HG02571 (cell line): Measurements from ENCODE around the gene CDCP1.

ENCODE experiments used
- ATAC-seq: cut with Tn5 transposase; IDR thresholded peaks from one replicate; pipeline ENCODE4 v1.9.1; 2021; ENCODE audit warnings: mild to moderate bottlenecking, moderate library complexity; ENCODE audit not compliant: unreplicated experiment

The CDCP1 gene, protein sequence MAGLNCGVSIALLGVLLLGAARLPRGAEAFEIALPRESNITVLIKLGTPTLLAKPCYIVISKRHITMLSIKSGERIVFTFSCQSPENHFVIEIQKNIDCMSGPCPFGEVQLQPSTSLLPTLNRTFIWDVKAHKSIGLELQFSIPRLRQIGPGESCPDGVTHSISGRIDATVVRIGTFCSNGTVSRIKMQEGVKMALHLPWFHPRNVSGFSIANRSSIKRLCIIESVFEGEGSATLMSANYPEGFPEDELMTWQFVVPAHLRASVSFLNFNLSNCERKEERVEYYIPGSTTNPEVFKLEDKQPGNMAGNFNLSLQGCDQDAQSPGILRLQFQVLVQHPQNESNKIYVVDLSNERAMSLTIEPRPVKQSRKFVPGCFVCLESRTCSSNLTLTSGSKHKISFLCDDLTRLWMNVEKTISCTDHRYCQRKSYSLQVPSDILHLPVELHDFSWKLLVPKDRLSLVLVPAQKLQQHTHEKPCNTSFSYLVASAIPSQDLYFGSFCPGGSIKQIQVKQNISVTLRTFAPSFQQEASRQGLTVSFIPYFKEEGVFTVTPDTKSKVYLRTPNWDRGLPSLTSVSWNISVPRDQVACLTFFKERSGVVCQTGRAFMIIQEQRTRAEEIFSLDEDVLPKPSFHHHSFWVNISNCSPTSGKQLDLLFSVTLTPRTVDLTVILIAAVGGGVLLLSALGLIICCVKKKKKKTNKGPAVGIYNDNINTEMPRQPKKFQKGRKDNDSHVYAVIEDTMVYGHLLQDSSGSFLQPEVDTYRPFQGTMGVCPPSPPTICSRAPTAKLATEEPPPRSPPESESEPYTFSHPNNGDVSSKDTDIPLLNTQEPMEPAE

DNA sequence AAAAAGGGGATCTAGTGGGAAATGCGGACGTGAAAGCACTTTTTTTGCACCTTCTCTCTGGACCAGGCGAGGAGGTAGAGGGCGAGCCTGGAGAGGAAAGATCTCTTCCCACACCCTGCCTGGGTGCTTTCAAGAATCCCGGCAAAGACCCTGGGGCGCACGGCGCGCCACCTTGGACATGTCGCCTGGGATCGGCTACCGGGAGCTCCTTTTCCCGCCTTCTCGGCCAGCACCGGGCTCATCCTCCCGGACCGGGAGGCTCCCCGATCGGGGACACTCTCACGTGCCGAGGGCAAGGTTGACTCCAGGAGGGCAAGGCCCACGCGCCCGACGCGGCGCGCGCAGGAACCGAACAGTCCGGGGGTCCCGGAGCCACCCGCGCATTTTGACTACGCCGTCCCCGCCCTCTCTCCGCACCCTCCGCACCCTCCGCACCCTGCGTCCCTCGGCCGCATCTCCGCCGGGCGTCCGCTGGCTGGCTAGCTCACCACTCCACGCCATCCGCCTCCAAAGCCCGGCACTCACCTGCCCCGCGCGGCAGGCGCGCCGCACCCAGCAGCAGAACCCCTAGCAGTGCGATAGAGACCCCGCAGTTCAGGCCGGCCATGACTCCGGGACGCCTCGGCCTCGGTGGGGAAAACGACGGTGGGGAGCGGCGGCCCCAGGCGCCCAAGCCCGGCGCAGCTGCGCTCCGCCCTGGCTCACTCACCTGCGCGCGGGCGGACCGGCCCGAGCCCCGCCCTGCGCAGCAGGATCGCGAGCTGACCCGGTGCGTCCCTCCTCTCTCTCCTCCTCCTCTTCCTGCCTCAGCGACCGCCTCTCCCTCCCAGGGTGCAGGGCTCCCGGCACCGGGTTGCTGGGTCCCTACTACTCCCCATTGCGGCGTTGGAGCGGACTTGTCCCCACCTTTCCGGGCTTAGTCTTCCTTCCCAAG lies at the start of gene CDCP1:
Gene CDCP1 (minus strand): TSS at position 698 of the 934 bp plus-strand sequence. CDS start 91 bp downstream, at position 607.
- ATAC-seq: no peak

DNA sequence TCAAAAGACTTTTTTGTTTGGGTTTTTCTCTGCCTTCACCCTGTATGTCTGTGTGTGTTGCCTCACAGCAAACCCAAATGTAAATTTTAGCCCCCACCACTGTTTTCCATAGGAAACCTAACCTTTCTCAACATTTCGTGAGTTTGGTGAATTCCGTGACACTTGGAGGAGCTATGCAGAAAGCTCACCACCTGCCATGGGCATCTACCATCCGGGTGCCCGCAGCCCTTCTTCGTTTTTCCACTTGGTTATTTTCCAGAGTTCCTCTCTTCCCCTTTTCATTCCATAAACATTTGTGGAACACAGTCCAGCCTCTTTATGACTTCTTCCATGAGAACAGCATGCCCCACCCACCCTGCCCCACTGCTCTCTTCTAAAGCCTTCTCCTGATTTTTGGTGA lies 48.6 kb upstream of the CDCP1 start:
- no peak for ATAC-seq

DNA sequence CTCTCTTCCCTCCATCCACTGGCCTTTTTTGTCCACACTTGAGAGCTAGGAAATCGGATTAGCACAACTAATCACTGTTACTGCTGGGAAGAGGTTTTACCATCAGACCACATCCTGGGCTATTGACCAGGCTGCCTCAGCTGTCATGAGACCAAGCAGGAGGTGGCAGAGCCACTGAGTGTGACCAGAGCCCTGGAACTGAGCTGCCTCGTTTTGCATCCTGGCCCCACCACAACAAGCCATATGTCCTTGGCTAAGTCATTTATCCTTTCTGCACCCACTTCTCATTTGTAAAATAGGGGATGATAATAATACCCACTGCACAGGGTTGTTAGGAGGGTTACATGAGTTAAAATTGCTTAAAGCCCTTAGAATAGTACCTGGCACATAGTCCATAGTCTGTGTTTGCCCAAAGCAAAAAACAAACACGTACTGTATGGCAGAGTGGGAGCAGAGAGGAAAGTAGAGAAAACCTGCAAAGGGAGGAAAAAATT lies 45.8 kb upstream of the CDCP1 start:
- ATAC-seq: no peak

DNA sequence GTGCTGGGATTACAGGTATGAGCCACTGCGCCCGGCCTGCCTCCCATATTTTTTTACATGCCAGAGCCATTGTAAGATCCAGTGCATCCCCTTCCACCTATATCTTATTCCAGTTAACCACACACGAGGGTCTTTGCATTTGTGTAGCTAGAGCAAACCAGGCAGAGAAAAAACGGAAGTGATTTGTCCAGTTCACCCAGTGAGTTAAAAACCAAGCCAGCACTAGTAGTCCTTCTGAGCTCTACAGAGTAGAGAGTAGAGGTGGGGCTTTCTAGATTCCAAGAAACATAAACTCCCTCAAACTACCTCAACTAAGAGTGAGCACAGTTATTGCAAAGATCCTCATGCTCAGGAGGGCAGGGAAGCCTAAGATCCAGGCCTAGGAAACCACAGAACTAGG lies 45.2 kb upstream of the CDCP1 start:
- no peak for ATAC-seq

DNA sequence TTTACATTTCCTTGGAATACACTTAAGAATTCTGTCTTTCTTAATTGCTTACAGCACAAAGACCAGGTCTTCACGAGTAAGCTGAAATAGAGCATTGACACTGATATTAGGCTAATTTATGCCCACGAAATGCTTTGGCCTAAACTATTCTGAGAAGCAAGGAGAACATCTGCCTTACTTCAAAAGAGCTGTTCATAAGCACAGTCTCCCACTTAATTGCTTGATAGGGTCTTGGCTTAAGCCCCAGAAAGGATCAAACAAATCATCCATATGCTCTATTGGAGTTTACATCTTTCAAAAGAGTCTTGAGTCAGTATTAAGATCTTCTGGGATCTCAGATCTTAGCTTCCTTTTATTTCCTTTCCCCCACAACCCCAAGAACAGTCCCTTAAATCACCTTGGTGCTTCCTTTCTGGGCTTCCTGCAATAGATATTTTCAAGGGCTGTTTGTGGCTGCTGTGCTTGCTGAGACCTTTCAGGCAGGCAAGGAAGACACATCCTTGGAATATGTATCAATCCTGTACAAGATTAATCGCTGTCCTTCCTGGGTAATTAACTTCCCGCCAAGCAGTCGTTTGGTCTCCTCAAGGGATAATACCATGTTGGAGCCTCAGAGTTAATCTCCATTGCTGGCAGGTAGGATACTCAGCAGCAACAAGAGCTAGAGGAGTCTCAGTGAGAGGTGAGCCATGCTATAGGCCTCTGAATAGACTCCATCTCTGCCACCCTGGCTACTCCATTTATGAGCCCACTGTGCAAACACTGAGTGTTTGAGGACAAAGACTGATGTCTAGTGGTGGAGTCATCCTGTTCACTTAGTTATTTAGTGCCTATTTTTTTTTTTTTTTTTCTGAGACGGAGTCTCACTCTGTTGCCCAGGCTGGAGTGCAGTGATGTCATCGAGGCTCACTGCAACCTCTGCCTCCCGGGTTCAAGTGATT lies 42.8 kb upstream of the CDCP1 start:
- no peak for ATAC-seq

DNA sequence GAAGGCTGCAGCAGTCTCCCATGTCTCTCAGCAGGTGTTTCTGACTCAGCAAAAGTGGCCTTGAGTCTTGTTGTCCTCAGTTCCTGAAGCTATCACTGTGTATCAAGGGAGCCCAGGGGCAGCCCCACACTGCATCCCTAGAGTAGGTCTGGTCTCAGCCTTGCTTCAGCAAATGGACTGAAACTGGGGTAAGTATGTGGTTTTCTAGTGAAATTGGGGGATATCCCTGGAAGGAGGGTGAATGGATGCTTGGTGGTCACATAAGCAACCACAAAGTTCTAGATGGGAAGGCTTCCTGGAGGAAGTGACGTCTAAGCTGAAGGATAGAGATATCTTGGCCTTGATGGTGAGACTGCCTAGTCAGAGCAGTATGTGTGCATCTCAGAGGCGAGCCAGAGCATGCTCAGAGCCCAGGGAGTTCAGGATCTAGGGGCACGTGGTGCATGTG lies 41.5 kb upstream of the CDCP1 start:
- ATAC-seq: no peak

DNA sequence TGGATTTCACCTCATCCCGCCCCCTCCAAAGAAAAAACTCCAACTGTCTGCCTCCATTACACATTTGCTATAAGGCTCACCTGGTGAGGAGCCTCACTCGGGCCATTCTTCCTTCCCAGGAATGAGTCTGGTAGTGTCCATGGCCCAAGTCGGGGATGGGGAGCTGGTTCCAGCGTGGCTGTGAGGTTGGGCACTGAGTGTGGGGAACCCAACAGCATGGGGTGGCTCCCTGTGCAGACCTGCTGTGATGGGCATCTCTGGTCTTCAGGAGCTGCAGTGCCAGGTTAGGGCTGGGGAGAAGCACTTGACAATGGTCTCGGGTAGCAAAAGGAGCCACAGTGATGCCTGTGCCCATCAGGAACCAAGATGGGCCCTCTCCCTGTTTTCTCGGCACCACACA lies 40.7 kb upstream of the CDCP1 start:
- ATAC-seq: no peak

DNA sequence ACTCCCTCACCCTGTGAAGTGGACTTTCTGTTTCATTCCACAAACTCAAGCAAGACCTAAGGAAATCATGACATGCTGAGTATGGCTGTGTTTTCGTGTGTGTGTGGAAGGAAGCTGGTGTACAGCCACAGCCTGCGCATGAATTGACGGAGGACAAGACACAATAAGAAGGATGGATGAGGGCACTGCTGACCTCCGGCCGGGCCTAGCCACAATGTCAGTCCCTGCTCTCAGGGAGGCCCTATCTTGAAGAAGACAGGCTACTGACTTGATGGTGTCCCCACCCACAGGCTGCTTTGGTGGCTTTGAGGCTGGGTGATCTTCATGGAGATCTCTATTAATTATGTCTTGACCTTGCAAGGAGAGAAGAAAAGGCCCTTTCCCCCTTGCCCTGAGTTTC lies 39.3 kb upstream of the CDCP1 start:
- ATAC-seq: no peak

DNA sequence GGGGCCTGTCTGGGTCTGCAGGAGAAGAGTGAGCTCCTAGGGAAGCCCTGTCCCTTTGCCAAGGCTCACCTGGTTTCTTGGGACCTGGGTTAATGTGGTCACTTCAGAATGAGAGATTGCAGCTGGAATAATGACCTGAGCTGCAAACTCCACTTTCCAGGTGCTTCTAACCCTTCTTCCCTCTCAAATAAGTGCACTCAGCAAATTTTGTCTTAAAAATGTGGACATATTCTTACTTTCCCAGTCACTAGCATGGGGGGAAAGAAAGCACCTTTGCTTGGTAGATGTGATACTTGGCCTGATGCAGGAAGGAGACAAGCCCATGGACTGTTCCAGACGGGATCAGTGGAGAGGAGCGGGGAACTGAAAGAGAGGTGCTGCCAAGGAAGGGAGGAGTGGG lies 38.9 kb upstream of the CDCP1 start:
- ATAC-seq: no peak

DNA sequence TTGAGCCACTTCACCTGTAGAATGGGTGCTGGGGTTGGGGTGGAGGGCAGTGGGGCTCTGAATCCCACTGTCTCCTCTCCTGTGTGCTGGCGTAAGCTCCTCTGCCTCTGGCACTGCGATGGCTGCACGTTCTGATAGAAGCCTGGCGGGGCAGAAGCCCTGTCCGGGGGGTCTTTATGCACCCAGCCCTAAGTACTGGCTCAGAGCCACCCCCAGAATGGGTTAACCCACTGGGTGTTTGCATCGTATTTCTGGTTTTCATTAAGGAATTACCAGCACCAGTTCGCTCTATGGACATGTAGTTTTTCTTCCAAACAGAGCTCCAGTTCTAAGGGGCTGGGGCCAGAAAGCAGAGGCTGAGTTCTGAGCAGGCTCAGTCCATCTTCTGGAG lies 37.7 kb upstream of the CDCP1 start:
- no peak for ATAC-seq

DNA sequence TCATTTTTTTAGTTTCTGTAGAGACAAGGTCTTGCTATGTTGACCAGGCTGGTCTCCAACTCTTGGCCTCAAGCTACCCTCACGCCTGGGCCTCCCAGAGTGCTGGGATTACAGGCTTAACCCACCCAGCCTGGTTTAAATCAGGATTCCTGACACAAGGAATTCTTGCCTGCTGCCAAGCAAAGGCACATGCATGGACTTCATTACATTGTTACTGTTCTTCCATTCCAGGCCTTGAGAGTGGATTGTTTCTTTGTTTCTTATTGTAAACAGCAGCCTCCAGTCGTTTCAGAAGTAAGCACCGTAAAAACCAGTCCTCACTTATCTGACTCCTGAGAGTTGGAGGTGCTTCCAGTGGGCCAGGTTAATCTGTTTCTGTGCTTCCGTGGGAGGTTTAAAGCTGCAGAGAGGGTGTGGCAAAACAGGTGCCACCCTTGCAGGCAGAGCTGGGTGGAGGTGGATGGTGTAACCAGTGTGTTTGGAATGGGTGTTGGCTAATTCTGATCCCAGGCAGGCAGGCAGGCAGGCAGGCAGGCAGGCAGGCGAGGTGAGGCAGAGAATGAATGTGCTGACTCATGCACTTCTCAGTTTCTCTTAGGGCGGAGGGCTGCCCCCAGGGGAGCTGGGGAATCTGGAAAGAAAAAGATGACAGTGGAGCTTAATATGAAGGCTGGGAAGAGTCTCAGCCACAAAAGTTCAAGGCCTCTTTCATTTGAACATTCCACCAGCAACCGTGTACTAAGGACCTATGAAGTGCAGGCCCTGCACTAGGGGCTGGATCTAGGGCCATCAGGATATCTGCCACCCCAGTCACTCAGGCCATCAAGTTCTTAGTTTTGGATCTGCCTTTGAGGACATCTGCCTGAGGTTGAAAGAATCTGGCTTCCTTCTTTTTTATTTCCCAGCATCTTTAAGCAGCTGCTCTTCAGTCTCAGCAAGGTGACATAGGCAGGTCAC lies 37.0 kb upstream of the CDCP1 start:
- ATAC-seq: no peak

DNA sequence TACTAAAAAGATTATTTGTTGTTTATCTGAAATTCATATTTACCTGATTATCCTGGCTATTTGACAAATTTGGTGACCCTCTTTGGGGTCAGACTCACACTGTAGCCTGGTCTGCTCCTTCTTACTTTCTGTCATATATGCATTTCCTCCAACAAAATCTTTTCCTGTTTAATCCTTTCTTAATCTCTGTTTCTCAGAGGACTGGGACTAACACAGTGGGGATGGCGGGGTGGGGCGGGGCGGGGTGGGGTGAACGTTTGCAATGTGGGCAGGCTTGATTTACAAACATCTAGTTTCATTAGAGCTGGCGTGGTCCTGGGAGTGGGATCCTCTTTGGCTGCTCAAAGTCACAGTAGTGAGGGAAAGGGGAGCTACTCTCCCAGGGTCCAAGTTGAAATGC lies 35.3 kb upstream of the CDCP1 start:
- ATAC-seq: no peak

DNA sequence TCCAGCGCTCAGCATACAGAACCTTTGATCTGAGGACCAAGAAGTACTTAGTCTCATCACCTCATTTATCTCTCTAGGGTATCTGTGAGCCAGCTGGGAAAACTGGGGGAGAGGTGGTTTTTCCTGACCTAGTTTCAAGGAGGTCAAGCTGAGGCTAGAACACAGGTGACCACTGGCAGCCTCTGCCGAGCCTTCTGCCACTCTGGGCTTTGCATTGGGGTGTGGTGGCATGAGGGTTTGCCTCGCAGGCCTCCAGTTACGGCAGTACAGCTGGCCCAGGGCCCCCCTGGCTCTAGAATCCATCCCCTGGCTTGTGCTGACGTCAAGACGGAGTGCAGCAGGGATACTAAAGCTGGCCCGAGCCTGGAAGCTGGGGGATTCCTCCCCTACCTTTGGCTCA lies 34.7 kb upstream of the CDCP1 start:
- no peak for ATAC-seq

DNA sequence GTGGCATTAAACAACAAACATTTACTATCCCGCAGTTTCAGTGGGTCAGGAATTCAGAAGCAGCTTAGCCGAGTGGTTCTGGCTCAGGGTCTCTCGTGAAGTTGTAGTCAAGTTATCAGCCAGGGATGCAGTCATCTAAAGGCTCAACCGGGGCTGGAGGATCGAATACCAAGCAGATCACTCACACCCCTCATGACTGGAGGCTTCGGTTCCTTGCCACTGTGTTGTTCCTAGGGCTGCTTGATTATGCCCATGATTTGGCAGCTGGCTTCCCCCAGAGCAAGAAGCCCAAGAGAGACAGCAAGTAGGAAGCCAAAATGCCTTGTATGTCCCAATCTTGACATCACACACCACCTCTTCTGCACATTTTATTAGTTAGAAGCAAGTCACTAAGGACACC lies 33.9 kb upstream of the CDCP1 start:
- no peak for ATAC-seq

DNA sequence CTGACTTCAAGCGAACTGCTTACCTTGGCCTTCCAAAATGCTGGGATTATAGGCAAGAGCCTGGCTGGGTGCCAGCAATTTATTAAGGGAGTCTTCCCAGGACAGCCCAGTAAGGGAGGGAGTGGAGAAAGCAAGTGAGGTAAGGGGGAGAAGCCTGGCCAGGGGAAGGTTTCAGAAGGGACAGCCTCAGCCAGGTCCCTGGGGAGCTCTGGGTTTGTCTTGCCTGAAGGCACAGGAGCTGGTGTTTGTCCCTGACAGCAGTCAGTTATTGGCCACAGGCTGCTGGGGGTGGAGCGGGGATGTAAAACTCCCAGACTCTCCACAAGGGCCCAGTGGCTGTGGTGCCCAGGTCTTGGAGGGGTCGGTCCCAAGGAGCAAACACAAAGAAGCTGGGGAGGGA lies 33.0 kb upstream of the CDCP1 start:
- no peak for ATAC-seq

DNA sequence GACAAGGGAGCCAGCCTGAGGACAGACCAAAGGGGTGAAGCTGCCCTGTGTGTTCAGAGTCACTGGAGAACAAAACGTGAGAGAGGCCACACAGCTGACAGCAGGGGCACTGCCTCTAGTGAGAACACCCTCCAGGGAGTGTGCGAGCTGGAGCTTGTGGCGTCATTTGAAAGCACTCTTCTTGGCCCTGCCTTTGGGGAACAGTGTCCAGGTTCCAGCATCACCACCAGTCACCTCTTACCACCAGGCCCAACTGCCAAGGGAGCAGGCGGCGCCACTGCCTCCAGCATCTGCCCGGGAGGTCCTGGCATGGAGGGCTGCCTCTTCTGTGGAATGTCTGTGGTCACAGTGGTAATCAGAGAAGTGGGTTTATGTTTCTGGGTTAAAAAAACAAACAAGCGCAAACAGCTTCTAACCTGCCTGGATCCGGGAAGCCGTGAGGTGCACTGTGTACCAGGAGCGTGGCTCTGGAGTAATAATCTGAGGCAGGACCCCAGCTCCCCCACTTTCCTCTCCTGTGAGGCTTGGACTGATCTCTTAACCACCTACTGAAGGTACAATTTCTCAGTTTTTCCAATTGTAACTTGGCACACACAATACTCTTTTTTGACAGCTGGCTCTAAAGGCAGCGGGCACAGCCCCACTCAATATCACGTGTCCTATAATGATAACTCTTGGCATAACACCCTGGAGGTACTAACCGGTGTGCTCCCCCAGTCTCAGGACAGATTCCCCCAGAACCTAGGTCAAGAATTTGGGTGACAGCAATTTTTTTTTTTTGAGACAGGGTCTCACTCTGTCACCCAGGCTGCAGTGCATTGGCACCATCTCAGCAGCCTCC lies 32.2 kb upstream of the CDCP1 start:
- ATAC-seq: no peak

DNA sequence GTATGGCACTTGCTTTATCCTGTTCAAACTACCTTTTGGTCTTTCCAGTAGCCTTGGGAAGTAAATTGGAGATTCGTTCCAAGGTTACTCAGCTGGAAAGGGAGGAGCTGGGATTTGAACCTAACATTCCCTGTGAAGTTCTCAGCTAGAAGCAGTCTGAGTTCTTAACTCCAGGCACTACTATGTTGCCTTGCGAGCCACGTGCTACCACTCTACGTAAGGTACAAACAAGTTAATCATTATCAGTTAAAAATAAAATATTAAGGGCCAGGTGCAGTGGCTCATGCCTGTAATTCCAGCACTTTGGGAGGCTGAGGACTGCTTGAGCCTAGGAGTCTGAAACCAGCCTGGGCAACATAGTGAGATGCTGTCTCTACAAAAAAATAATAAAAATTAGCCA lies 30.7 kb upstream of the CDCP1 start:
- ATAC-seq: no peak

DNA sequence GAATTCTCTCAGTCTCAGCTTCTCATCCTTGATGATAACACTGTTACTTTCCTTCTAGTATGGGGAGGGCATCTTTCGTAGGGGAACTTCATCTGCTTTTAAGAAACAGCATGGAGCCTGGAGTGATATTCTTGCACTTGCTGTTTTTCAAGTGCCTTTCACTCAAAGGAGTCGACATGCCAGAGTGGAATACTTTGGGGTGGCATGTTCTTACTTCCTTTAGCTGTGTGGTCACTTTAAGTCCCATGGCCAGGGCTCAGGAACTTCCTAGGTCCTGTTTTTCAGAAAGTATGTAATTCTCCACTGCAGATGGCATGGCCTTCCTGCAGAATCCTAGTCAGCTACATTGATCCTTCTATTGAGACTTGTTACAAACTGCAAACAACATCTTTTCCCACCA lies 28.1 kb upstream of the CDCP1 start:
- no peak for ATAC-seq
